Measurements from ENCODE around the gene FMNL2.
A peak's percentile ranks its signal among the peaks of the same experiment; 100 is the strongest.

The FMNL2 gene

GRCh38 chr2:152682663-152683062 is 347.7 kb downstream of the FMNL2 start (continued):
- TF ChIP-seq TSHZ2 (CRISPR knock-in tag; IDR thresholded peaks at IDR 0.05) (no peak), ZC3H10 (CRISPR knock-in tag; IDR thresholded peaks at IDR 0.05) (no peak), OSR1 (CRISPR knock-in tag; IDR thresholded peaks at IDR 0.05) (no peak), GLIS3 (CRISPR knock-in tag; IDR thresholded peaks at IDR 0.05) (no peak), CSDC2 (CRISPR knock-in tag; IDR thresholded peaks at IDR 0.05) (no peak), ARNTL (CRISPR knock-in tag; IDR thresholded peaks at IDR 0.05; ENCODE audit: borderline replicate concordance, low read depth) (no peak)

GRCh38 chr2:152683400-152683799 is 348.4 kb downstream of the FMNL2 start:
- TF ChIP-seq ZNF565 (CRISPR knock-in tag; conservative IDR thresholded peaks at IDR 0.05; ENCODE audit: low read depth) (no peak), TOX (CRISPR knock-in tag; IDR thresholded peaks at IDR 0.05; ENCODE audit: borderline replicate concordance) (no peak), ZNF70 (CRISPR knock-in tag; IDR thresholded peaks at IDR 0.05) (no peak), ZNF8 (CRISPR knock-in tag; IDR thresholded peaks at IDR 0.05) (no peak), CREB5 (CRISPR knock-in tag; IDR thresholded peaks at IDR 0.05; ENCODE audit: low read depth) (no peak), PATZ1 (CRISPR knock-in tag; IDR thresholded peaks at IDR 0.05; ENCODE audit: borderline replicate concordance) (no peak), POU6F1 (CRISPR knock-in tag; IDR thresholded peaks at IDR 0.05; ENCODE audit: borderline replicate concordance, low read depth) (no peak), TCF4 (CRISPR knock-in tag; IDR thresholded peaks at IDR 0.05; ENCODE audit: borderline replicate concordance) (no peak), SNAI2 (CRISPR knock-in tag; IDR thresholded peaks at IDR 0.05) (no peak), CSDC2 (CRISPR knock-in tag; IDR thresholded peaks at IDR 0.05) (no peak), ZC3H10 (CRISPR knock-in tag; IDR thresholded peaks at IDR 0.05) (no peak), ZFP30 (CRISPR knock-in tag; IDR thresholded peaks at IDR 0.05) (no peak), OSR1 (CRISPR knock-in tag; IDR thresholded peaks at IDR 0.05) (no peak), PPARA (CRISPR knock-in tag; IDR thresholded peaks at IDR 0.05; ENCODE audit: borderline replicate concordance) (no peak), ARNTL (CRISPR knock-in tag; IDR thresholded peaks at IDR 0.05; ENCODE audit: borderline replicate concordance, low read depth) (no peak)
- no peak for ATAC-seq

GRCh38 chr2:152686321-152686720 is 351.3 kb downstream of the FMNL2 start:
- TF ChIP-seq RARB (CRISPR knock-in tag; IDR thresholded peaks at IDR 0.05) = no peak
- no peak for TF ChIP-seq ZNF70 (CRISPR knock-in tag; IDR thresholded peaks at IDR 0.05)
- TF ChIP-seq GLIS3 (CRISPR knock-in tag; IDR thresholded peaks at IDR 0.05) = no peak
- TF ChIP-seq POU6F1 (CRISPR knock-in tag; IDR thresholded peaks at IDR 0.05; ENCODE audit: borderline replicate concordance, low read depth) = no peak
- no peak for TF ChIP-seq ZC3H10 (CRISPR knock-in tag; IDR thresholded peaks at IDR 0.05)
- no peak for TF ChIP-seq CSRNP3 (CRISPR knock-in tag; IDR thresholded peaks at IDR 0.05)
- TF ChIP-seq ZNF8 (CRISPR knock-in tag; IDR thresholded peaks at IDR 0.05) = no peak
- no peak for TF ChIP-seq PPARA (CRISPR knock-in tag; IDR thresholded peaks at IDR 0.05; ENCODE audit: borderline replicate concordance)
- no peak for TF ChIP-seq PATZ1 (CRISPR knock-in tag; IDR thresholded peaks at IDR 0.05; ENCODE audit: borderline replicate concordance)
- no peak for TF ChIP-seq OSR1 (CRISPR knock-in tag; IDR thresholded peaks at IDR 0.05)
- TF ChIP-seq CREB5 (CRISPR knock-in tag; IDR thresholded peaks at IDR 0.05; ENCODE audit: low read depth) = no peak
- TF ChIP-seq ESRRG (CRISPR knock-in tag; IDR thresholded peaks at IDR 0.05) = no peak
- TF ChIP-seq CSDC2 (CRISPR knock-in tag; IDR thresholded peaks at IDR 0.05) = no peak
- TF ChIP-seq TOX (CRISPR knock-in tag; IDR thresholded peaks at IDR 0.05; ENCODE audit: borderline replicate concordance) = no peak
- no peak for TF ChIP-seq ZFP3 (CRISPR knock-in tag; IDR thresholded peaks at IDR 0.05)
- TF ChIP-seq TCF4 (CRISPR knock-in tag; IDR thresholded peaks at IDR 0.05; ENCODE audit: borderline replicate concordance) = no peak
- TF ChIP-seq SNAI2 (CRISPR knock-in tag; IDR thresholded peaks at IDR 0.05) = no peak
- peak; percentile 39; the same call in 2 of the 3 replicates for ATAC-seq
